Spleen (tissue), 11 donors: ENCODE results near the gene HPCAL4. TPM values are rescaled to one million over a fixed set of nuclear protein-coding genes. Genes with fewer than 3 reads are reported as not detected.

ENCODE experiments used
- DNase-seq: peaks from one replicate; pipeline ENCODE4 v3.0.0-alpha.2; 2020
- H3K27ac ChIP-seq, 8 donors: fragments of 200-600 bp; sonication (generic) in 7 of 8; 1 replicate in 4 of 8; 2 replicates in 4 of 8; pipeline versions ENCODE4 v1.5.0 to v1.8.0; 2016 to 2021; ENCODE audit warnings: inconsistent platforms in 4 of 8, mild to moderate bottlenecking in 4 of 8, moderate library complexity in 1 of 8
- H3K27me3 ChIP-seq, 7 donors: fragments of 200-600 bp; sonication (generic) in 6 of 7; replicated peaks in 1 of 7; 1 replicate in 4 of 7; 2 replicates in 3 of 7; pipeline versions ENCODE4 v1.5.0 to v1.8.0; 2016 to 2021; ENCODE audit warnings: inconsistent platforms in 3 of 7, mild to moderate bottlenecking in 1 of 7
- H3K36me3 ChIP-seq, 6 donors: fragments of 200-600 bp; sonication (generic) in 5 of 6; 1 replicate in 4 of 6; 2 replicates in 2 of 6; pipeline versions ENCODE4 v1.5.0 to v1.8.0; 2016 to 2021; ENCODE audit warnings: inconsistent platforms in 2 of 6
- H3K4me1 ChIP-seq, 6 donors: fragments of 200-600 bp; sonication (generic) in 5 of 6; 1 replicate in 3 of 6; 2 replicates in 3 of 6; pipeline versions ENCODE4 v1.5.0 to v1.8.0; 2016 to 2021; ENCODE audit warnings: inconsistent platforms in 3 of 6
- H3K4me3 ChIP-seq, 8 donors: fragments of 200-600 bp; sonication (generic) in 7 of 8; 1 replicate in 4 of 8; 2 replicates in 4 of 8; pipeline versions ENCODE4 v1.5.0 to v1.8.0; 2016 to 2021; ENCODE audit warnings: inconsistent platforms in 4 of 8, mild to moderate bottlenecking in 4 of 8, moderate library complexity in 2 of 8
- H3K9me3 ChIP-seq, 8 donors: fragments of 200-600 bp; sonication (generic) in 7 of 8; 1 replicate in 4 of 8; 2 replicates in 4 of 8; pipeline versions ENCODE4 v1.5.0 to v1.8.0; 2016 to 2021; ENCODE audit warnings: inconsistent platforms in 4 of 8
- POLR2A ChIP-seq, 3 donors: fragments of 450-650 bp; IDR thresholded peaks; one replicate each; pipeline ENCODE4 v1.5.1; 2017; ENCODE audit warnings: antibody characterized with exemption in 3 of 3, mild to moderate bottlenecking in 1 of 3
- POLR2AphosphoS5 ChIP-seq, 3 donors: sonication (generic); formaldehyde crosslinking; IDR thresholded peaks; one replicate each; pipeline ENCODE4 v1.5.1; 2017; ENCODE audit warnings: antibody characterized with exemption in 3 of 3
- WGBS, 5 donors: extraction: QIAGEN DNeasy Blood & Tissue Kit in 3 of 5; methylation state at CpG; one replicate each; pipeline versions ENCODE4 v1.1.5 to v1.1.7; 2013 to 2018; 5-methylcytosine and 5-hydroxymethylcytosine counted together
- intact Hi-C: fragments of 100-400 bp; cut with DNase I; formaldehyde crosslinking; loops from one replicate; pipeline ENCODE4 v1.15.0; 2023; ENCODE audit warnings: low total_unique reads
- polyA plus RNA-seq, 3 donors: library from polyadenylated mRNA; stranded (reverse); fragments of 200-250 nt; gene quantifications; one replicate each; pipeline ENCODE4 v1.2.1, GENCODE V29; 2013
- total RNA-seq, 7 donors: library from RNA; depleted of rRNA in 3 of 7; stranded (reverse); fragments of >200 nt in 3 of 7; fragmentation: NEBNext Ultra II Directional in 4 of 7; extraction: Animal tissue kit (Norgen Biotek cat#: 25700) in 4 of 7; gene quantifications; one replicate each; pipeline versions ENCODE4 v1.1.0 to v1.2.1, GENCODE V29; 2016 to 2021
- TF ChIP-seq, protein P1 (sequence below), 11 experiments: fragments of 200-600 bp in 7 of 11; fragments of 450-650 bp in 4 of 11; sonication (generic) in 4 of 11; IDR thresholded peaks in 8 of 11; conservative IDR thresholded peaks in 3 of 11; 1 replicate in 7 of 11; 2 replicates in 4 of 11; pipeline versions ENCODE4 v1.4.0 to v1.8.0; 2016 to 2021; ENCODE audit warnings: antibody characterized with exemption in 11 of 11, inconsistent platforms in 4 of 11, mild to moderate bottlenecking in 1 of 11
- donor health status: healthy with polysubstance abuse.
- donor health status: DM: no; HTN: no; CAD: no; lungs with moderate emphysema.
- donor health status: DM: no; HTN: no; CAD: no.
- donor health status: Bipolar disorder and iron deficiency.
- donor health status: healthy.
- donor health status: DM: no; HTN: no; CAD: no.
- donor health status: DM: yes; HTN: yes; CAD: no.

HPCAL4 gene
- total and polyA plus RNA-seq, 10 donors, result 0.10 to 0.70 (median 0.39) TPM

- WGBS, 5 donors, result 91 to 98% (median 94%) methylated on average over 5 of the region's 5 CpGs
- no peak for TF ChIP-seq POLR2A (IDR thresholded peaks at IDR 0.05)
- TF ChIP-seq, protein P1, sequence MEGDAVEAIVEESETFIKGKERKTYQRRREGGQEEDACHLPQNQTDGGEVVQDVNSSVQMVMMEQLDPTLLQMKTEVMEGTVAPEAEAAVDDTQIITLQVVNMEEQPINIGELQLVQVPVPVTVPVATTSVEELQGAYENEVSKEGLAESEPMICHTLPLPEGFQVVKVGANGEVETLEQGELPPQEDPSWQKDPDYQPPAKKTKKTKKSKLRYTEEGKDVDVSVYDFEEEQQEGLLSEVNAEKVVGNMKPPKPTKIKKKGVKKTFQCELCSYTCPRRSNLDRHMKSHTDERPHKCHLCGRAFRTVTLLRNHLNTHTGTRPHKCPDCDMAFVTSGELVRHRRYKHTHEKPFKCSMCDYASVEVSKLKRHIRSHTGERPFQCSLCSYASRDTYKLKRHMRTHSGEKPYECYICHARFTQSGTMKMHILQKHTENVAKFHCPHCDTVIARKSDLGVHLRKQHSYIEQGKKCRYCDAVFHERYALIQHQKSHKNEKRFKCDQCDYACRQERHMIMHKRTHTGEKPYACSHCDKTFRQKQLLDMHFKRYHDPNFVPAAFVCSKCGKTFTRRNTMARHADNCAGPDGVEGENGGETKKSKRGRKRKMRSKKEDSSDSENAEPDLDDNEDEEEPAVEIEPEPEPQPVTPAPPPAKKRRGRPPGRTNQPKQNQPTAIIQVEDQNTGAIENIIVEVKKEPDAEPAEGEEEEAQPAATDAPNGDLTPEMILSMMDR (IDR thresholded peaks at IDR 0.05 in 8 of 11, conservative IDR thresholded peaks at IDR 0.05 in 3 of 11), result no peak
- no peak for TF ChIP-seq POLR2AphosphoS5 (IDR thresholded peaks at IDR 0.05)
- H3K27me3 ChIP-seq, result peaks cover 0 to 63% (median 0%) of the 10 kb centered on the region in 7 donors
- no peaks in the 10 kb centered on the region for H3K4me1 ChIP-seq
- H3K9me3 ChIP-seq, result no peaks in the 10 kb centered on the region
- no peak overlapping the region for H3K4me3 ChIP-seq
- intact Hi-C loops, result no loop called here
- H3K36me3 ChIP-seq, result no peaks in the 10 kb centered on the region
- H3K27ac ChIP-seq, result no peak overlapping the region
- DNase-seq, result no peak
Measured at GRCh38 chr1:39713557-39713956, 22.3 kb upstream of the HPCAL4 start.

DNA sequence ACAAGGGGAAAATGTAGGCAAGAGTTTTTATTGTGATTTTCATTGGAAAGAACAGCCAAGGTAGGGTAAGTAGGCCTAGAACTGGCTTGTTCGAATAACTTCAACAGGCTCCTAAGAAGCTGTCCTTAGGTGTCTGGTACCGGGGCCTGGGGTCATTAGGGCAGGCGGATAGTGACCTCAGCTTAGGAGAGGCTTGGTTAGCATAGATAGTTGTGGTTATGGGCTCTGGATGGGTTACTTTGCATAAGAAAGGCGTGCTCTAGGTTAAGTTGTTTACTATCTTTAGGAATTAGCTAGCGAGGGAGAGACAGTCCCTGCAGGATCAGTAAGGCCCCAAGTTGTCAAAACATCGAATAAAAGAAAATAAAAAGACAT lies 20.7 kb upstream of the HPCAL4 start:
- intact Hi-C loops, result no loop called here
- TF ChIP-seq POLR2AphosphoS5 (IDR thresholded peaks at IDR 0.05) (no peak), POLR2A (IDR thresholded peaks at IDR 0.05) (no peak)
- TF ChIP-seq, protein P1 (IDR thresholded peaks at IDR 0.05 in 8 of 11, conservative IDR thresholded peaks at IDR 0.05 in 3 of 11), result no peak
- 81 to 89% (median 83%) methylated on average over 6 of the region's 6 CpGs for WGBS, 5 donors

GRCh38 chr1:39711104-39711965 lies 20.1 kb upstream of the HPCAL4 start:
- TF ChIP-seq POLR2A (IDR thresholded peaks at IDR 0.05), result no peak
- TF ChIP-seq, protein P1 (IDR thresholded peaks at IDR 0.05 in 8 of 11, conservative IDR thresholded peaks at IDR 0.05 in 3 of 11), result no peak
- no peak for TF ChIP-seq POLR2AphosphoS5 (IDR thresholded peaks at IDR 0.05)
- no peak for DNase-seq
- no peak overlapping the region for H3K27ac ChIP-seq
- H3K36me3 ChIP-seq, result no peaks in the 10 kb centered on the region
- H3K9me3 ChIP-seq, result no peaks in the 10 kb centered on the region
- peaks cover 0 to 43% (median 0%) of the 10 kb centered on the region in 7 donors for H3K27me3 ChIP-seq
- no peak overlapping the region for H3K4me3 ChIP-seq
- intact Hi-C loops, result no loop called here
- 77 to 86% (median 83%) methylated on average over 12 of the region's 12 CpGs for WGBS, 5 donors
- H3K4me1 ChIP-seq, result no peaks in the 10 kb centered on the region

More for the DNA sequence above, 20.7 kb upstream of the HPCAL4 start:
- peaks cover 0 to 49% (median 0%) of the 10 kb centered on the region in 7 donors for H3K27me3 ChIP-seq
- no peaks in the 10 kb centered on the region for H3K36me3 ChIP-seq
- H3K27ac ChIP-seq, result no peak overlapping the region
- H3K4me3 ChIP-seq, result no peak overlapping the region
- no peaks in the 10 kb centered on the region for H3K4me1 ChIP-seq
- H3K9me3 ChIP-seq, result no peaks in the 10 kb centered on the region
- DNase-seq, result no peak

- Histone ChIP-seq H3K36me3 (no peaks in the 10 kb centered on the region), H3K27ac (no peak overlapping the region), H3K4me1 (no peaks in the 10 kb centered on the region), H3K27me3 (peaks cover 0 to 23% (median 0%) of the 10 kb centered on the region in 7 donors), H3K4me3 (no peak overlapping the region), H3K9me3 (no peaks in the 10 kb centered on the region)
- DNase-seq, result no peak
- TF ChIP-seq POLR2A (IDR thresholded peaks at IDR 0.05) (no peak), POLR2AphosphoS5 (IDR thresholded peaks at IDR 0.05) (no peak)
- TF ChIP-seq, protein P1 (IDR thresholded peaks at IDR 0.05 in 8 of 11, conservative IDR thresholded peaks at IDR 0.05 in 3 of 11), result no peak
- WGBS, 5 donors, result 89 to 99% (median 92%) methylated on average over 4 of the region's 4 CpGs
- intact Hi-C loops, result no loop called here
Measured at GRCh38 chr1:39707506-39707905, 16.3 kb upstream of the HPCAL4 start.
